Panc1 (cell line): Measurements from ENCODE around the gene EML1. TPM values are rescaled to one million over a fixed set of nuclear protein-coding genes. Genes with fewer than 3 reads are reported as not detected.

Experiments used
- ATAC-seq: fragments of 200-7000 bp; cut with Tn5 transposase; 2 replicates; pipeline ENCODE4 v1.9.1; 2020; ENCODE audit warnings: mild to moderate bottlenecking, moderate library complexity
- BruUV-seq: library from RNA; stranded (reverse); fragments of 400-500 nt; replicated peaks from 2 replicates; lab custom pipeline; 2021; lab: Mats Ljungman, UMichigan
- CTCF ChIA-PET: fragments of 300-600 bp; sonication (Branson Sonifier 250); formaldehyde crosslinking; loops from one replicate; lab custom pipeline; 2022; ENCODE audit warnings: antibody characterized with exemption; lab: Charles Lee
- POLR2A ChIA-PET: fragments of 300-600 bp; sonication (Branson Sonifier 250); formaldehyde crosslinking; loops from one replicate; lab custom pipeline; 2022; ENCODE audit warnings: antibody characterized with exemption; lab: Charles Lee
- DNase-seq: peaks from one replicate; pipeline ENCODE4 v3.0.0-alpha.2; 2010; ENCODE audit warnings: low read depth, low spot score
- H3K27ac ChIP-seq: 2 replicates; pipeline ENCODE4 v1.5.1; 2011; ENCODE audit warnings: mild to moderate bottlenecking, low read length, inconsistent platforms
- H3K27me3 ChIP-seq: fragments of 200-500 bp; sonication (Bioruptor generic); 2 replicates; pipeline ENCODE4 v1.6.0; 2014; ENCODE audit warnings: low read length, inconsistent platforms; ENCODE audit not compliant: control insufficient read depth, insufficient read depth
- H3K36me3 ChIP-seq: fragments of 200-500 bp; sonication (Bioruptor generic); 2 replicates; pipeline ENCODE4 v1.5.1; 2014; ENCODE audit warnings: inconsistent platforms, mild to moderate bottlenecking, low read length, moderate library complexity; ENCODE audit not compliant: control insufficient read depth, insufficient read depth
- H3K4me1 ChIP-seq: 2 replicates; pipeline ENCODE4 v1.5.1; 2011; ENCODE audit warnings: inconsistent platforms, mild to moderate bottlenecking, low read length, moderate library complexity; ENCODE audit not compliant: control insufficient read depth, insufficient read depth
- H3K4me3 ChIP-seq, 2 experiments: 2 replicates each; pipeline ENCODE4 v1.5.1; 2011 to 2012; ENCODE audit warnings: low read depth in 2 of 2, low read length in 2 of 2, mild to moderate bottlenecking in 2 of 2, inconsistent platforms in 1 of 2, moderate library complexity in 1 of 2
- H3K9me3 ChIP-seq: fragments of 200-500 bp; sonication (Bioruptor generic); 2 replicates; pipeline ENCODE4 v1.5.1; 2014; ENCODE audit warnings: low read depth, mild to moderate bottlenecking, inconsistent platforms, low read length, moderate library complexity; ENCODE audit not compliant: control insufficient read depth, insufficient read depth
- POLR2AphosphoS5 ChIP-seq: IDR thresholded peaks from 2 replicates; pipeline ENCODE4 v1.6.1; 2012; ENCODE audit warnings: mild to moderate bottlenecking, low read depth, low read length, moderate library complexity
- SIN3A ChIP-seq: IDR thresholded peaks from 2 replicates; pipeline ENCODE4 v1.6.1; 2012; ENCODE audit warnings: low read depth, mild to moderate bottlenecking, low read length, moderate library complexity, borderline replicate concordance; ENCODE audit not compliant: insufficient read depth
- TCF7L2 ChIP-seq: IDR thresholded peaks from 2 replicates; pipeline ENCODE4 v1.6.1; 2011; ENCODE audit warnings: mild to moderate bottlenecking, low read depth, low read length, inconsistent platforms
- in situ Hi-C: cut with HindIII; loops from 2 replicates; pipeline ENCODE4 v1.10.0; 2016; ENCODE audit warnings: low sequenced_read_pairs, low pct_unique_long_range_greater_than_20kb
- intact Hi-C: fragments of 100-400 bp; cut with micrococcal nuclease; formaldehyde crosslinking; loops from one replicate; pipeline ENCODE4 v1.10.0; 2022; ENCODE audit not compliant: unreplicated experiment
- total RNA-seq: library from RNA; stranded (reverse); gene quantifications from one replicate; pipeline ENCODE4 v1.2.1, GENCODE V29; 2021; ENCODE audit not compliant: unreplicated experiment
- TF ChIP-seq, protein P1 (sequence below), 2 experiments: IDR thresholded peaks; 2 replicates each; pipeline ENCODE4 v1.6.1; 2011 to 2012; ENCODE audit warnings: low read depth in 2 of 2, control low read depth in 1 of 2, low read length in 1 of 2, mild to moderate bottlenecking in 1 of 2, moderate library complexity in 1 of 2; ENCODE audit not compliant: insufficient read depth in 1 of 2
- TF ChIP-seq, protein P2 (sequence below): fragments of 450-650 bp; IDR thresholded peaks from 2 replicates; pipeline ENCODE4 v1.5.1; 2017; ENCODE audit warnings: mild to moderate bottlenecking

The EML1 gene
- total RNA-seq, 1 experiment from 2014 or later = 35.3 TPM

DNA sequence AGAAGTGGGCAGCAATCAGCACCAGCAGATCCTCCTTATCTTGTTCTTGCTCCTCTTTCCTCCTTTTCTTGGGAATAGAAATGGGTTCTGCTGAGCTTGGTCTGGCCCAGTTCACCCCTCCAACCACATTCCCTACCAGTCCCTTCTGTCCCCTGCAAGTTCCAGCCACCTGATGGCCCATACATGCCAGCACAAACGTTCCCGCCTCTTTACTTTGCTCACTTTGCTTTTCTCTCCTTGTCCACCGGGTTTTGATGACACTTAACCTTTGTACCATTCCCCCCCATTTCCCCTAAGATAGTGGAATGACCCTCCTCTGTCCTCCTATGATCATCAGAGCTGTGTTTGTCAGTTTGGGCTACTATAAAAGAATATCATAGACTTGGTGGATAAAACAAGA lies 23.4 kb upstream of the EML1 start:
- H3K27me3 ChIP-seq = no peaks in the 10 kb centered on the region
- intact Hi-C loops = no loop called here
- CTCF ChIA-PET = no interaction called here
- no TSS peak for BruUV-seq
- H3K4me1 ChIP-seq = peaks cover 17% of the 10 kb centered on the region
- H3K4me3 ChIP-seq = no peak overlapping the region
- H3K27ac ChIP-seq = no peak overlapping the region
- ATAC-seq (no peak), DNase-seq (no peak)
- POLR2A ChIA-PET = no interaction called here
- no peaks in the 10 kb centered on the region for H3K9me3 ChIP-seq
- in situ Hi-C loops = no loop called here
- H3K36me3 ChIP-seq = no peaks in the 10 kb centered on the region
- TF ChIP-seq, protein P1, sequence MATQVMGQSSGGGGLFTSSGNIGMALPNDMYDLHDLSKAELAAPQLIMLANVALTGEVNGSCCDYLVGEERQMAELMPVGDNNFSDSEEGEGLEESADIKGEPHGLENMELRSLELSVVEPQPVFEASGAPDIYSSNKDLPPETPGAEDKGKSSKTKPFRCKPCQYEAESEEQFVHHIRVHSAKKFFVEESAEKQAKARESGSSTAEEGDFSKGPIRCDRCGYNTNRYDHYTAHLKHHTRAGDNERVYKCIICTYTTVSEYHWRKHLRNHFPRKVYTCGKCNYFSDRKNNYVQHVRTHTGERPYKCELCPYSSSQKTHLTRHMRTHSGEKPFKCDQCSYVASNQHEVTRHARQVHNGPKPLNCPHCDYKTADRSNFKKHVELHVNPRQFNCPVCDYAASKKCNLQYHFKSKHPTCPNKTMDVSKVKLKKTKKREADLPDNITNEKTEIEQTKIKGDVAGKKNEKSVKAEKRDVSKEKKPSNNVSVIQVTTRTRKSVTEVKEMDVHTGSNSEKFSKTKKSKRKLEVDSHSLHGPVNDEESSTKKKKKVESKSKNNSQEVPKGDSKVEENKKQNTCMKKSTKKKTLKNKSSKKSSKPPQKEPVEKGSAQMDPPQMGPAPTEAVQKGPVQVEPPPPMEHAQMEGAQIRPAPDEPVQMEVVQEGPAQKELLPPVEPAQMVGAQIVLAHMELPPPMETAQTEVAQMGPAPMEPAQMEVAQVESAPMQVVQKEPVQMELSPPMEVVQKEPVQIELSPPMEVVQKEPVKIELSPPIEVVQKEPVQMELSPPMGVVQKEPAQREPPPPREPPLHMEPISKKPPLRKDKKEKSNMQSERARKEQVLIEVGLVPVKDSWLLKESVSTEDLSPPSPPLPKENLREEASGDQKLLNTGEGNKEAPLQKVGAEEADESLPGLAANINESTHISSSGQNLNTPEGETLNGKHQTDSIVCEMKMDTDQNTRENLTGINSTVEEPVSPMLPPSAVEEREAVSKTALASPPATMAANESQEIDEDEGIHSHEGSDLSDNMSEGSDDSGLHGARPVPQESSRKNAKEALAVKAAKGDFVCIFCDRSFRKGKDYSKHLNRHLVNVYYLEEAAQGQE (IDR thresholded peaks at IDR 0.05; ENCODE audit: insufficient read depth in 1 of 2, low read depth in 2 of 2, low read length in 1 of 2) = no peak
- TF ChIP-seq TCF7L2 (no peak), POLR2AphosphoS5 (no peak), SIN3A (no peak)
- TF ChIP-seq, protein P2, sequence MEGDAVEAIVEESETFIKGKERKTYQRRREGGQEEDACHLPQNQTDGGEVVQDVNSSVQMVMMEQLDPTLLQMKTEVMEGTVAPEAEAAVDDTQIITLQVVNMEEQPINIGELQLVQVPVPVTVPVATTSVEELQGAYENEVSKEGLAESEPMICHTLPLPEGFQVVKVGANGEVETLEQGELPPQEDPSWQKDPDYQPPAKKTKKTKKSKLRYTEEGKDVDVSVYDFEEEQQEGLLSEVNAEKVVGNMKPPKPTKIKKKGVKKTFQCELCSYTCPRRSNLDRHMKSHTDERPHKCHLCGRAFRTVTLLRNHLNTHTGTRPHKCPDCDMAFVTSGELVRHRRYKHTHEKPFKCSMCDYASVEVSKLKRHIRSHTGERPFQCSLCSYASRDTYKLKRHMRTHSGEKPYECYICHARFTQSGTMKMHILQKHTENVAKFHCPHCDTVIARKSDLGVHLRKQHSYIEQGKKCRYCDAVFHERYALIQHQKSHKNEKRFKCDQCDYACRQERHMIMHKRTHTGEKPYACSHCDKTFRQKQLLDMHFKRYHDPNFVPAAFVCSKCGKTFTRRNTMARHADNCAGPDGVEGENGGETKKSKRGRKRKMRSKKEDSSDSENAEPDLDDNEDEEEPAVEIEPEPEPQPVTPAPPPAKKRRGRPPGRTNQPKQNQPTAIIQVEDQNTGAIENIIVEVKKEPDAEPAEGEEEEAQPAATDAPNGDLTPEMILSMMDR = no peak

DNA sequence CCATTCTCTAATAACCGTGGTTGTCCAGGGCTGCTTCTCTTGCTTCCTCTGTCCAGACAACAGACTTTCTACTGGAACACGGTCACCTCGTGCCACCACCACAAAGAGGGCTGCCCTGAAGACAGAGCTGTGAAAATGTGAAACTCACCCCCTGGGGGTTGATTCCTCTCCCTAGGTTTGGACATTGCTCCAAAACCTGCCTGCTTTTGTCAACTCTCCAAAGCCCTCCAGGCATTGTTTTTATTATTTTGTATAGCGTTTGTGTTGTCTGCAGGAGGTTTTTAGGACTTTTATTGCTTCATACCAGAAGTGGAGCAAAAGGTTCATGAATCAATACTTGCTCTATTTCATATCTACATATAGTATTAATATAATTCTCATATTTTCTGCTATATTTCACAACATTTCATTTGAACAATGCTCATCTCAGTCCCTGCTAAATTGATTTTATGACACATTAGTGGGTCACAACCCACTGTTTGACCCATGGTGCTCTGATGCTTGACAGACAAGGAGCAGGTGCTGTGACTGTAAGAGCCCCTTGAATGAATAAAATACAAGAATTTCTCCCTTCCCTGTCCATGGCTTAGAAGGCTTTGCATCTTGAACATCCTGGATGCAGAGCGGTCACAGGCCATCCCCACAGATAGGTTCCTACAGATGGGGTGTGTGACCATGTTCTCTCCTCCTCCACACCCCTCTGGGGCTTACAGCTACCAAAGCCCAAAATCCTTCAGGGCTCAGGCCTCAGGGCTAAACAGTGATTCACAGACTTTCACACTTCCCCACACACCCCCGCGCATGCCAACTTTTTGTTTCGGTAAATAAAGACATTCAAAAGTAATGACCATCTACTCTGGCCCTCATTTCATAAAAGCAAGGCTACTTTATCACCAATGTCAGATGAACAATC lies 20.6 kb upstream of the EML1 start:
- CTCF ChIA-PET = no interaction called here
- DNase-seq (no peak), ATAC-seq (peak; percentile 60)
- Histone ChIP-seq H3K27ac (no peak overlapping the region), H3K9me3 (no peaks in the 10 kb centered on the region), H3K4me3 (no peak overlapping the region), H3K36me3 (no peaks in the 10 kb centered on the region), H3K27me3 (no peaks in the 10 kb centered on the region), H3K4me1 (peaks cover 17% of the 10 kb centered on the region)
- in situ Hi-C loops = no loop called here
- no peak for TF ChIP-seq POLR2AphosphoS5
- TF ChIP-seq SIN3A = no peak
- no peak for TF ChIP-seq TCF7L2
- TF ChIP-seq, protein P1 (IDR thresholded peaks at IDR 0.05; ENCODE audit: insufficient read depth in 1 of 2, low read depth in 2 of 2, low read length in 1 of 2) = no peak
- TF ChIP-seq, protein P2 = no peak
- no TSS peak for BruUV-seq
- POLR2A ChIA-PET = no interaction called here
- intact Hi-C loops = no loop called here
